Measurements from ENCODE around the gene VAMP3.
A peak's percentile ranks its signal among the peaks of the same experiment; 100 is the strongest.

Gene VAMP3

GRCh38 chr1:7755448-7755847, 15.6 kb upstream of the VAMP3 start:
- Histone ChIP-seq H3K9me2 (ENCODE audit: low read depth, low read length) (no peaks in the 10 kb centered on the region), H3K4me1 (ENCODE audit: insufficient read depth, low read length, severe bottlenecking) (no peaks in the 10 kb centered on the region), H3K9ac (ENCODE audit: low read length) (no peak overlapping the region), H2AFZ (ENCODE audit: low read length) (no peak overlapping the region), H3K4me3 (ENCODE audit: low read depth, low read length, poor library complexity, severe bottlenecking) (no peak overlapping the region), H3K4me2 (ENCODE audit: low read length) (no peak overlapping the region), H4K20me1 (ENCODE audit: insufficient read depth, low read length) (no peaks in the 10 kb centered on the region), H3K36me3 (ENCODE audit: insufficient read depth, low read length) (no peaks in the 10 kb centered on the region), H3K9me3 (ENCODE audit: low read length) (no peaks in the 10 kb centered on the region), H3F3A (ENCODE audit: insufficient read depth, low read length) (no peaks in the 10 kb centered on the region), H3K27me3 (ENCODE audit: insufficient read depth, low read length) (no peaks in the 10 kb centered on the region), H3K79me2 (ENCODE audit: insufficient read depth, low read length) (no peaks in the 10 kb centered on the region), H3K27ac (ENCODE audit: low read depth, low read length, poor library complexity, severe bottlenecking) (no peak overlapping the region)
- TF ChIP-seq EZH2 (IDR thresholded peaks at IDR 0.05; ENCODE audit: borderline replicate concordance, low read length) (no peak), CTCF (IDR thresholded peaks at IDR 0.05; ENCODE audit: low read length) (peak; percentile 37; the same call in 1 of the 2 replicates)

- no peak overlapping the region for H2AFZ ChIP-seq (ENCODE audit: low read length)
- H3K9me3 ChIP-seq (ENCODE audit: low read length) = no peaks in the 10 kb centered on the region
- no peak overlapping the region for H3K4me2 ChIP-seq (ENCODE audit: low read length)
- no peaks in the 10 kb centered on the region for H3K36me3 ChIP-seq (ENCODE audit: insufficient read depth, low read length)
- no peak overlapping the region for H3K9ac ChIP-seq (ENCODE audit: low read length)
- no peaks in the 10 kb centered on the region for H3K27me3 ChIP-seq (ENCODE audit: insufficient read depth, low read length)
- TF ChIP-seq EZH2 (IDR thresholded peaks at IDR 0.05; ENCODE audit: borderline replicate concordance, low read length) = no peak
- TF ChIP-seq CTCF (IDR thresholded peaks at IDR 0.05; ENCODE audit: low read length) = no peak
- no peaks in the 10 kb centered on the region for H3K79me2 ChIP-seq (ENCODE audit: insufficient read depth, low read length)
- no peaks in the 10 kb centered on the region for H3F3A ChIP-seq (ENCODE audit: insufficient read depth, low read length)
- no peaks in the 10 kb centered on the region for H4K20me1 ChIP-seq (ENCODE audit: insufficient read depth, low read length)
- no peaks in the 10 kb centered on the region for H3K4me1 ChIP-seq (ENCODE audit: insufficient read depth, low read length, severe bottlenecking)
- no peaks in the 10 kb centered on the region for H3K9me2 ChIP-seq (ENCODE audit: low read depth, low read length)
- H3K27ac ChIP-seq (ENCODE audit: low read depth, low read length, poor library complexity, severe bottlenecking) = no peak overlapping the region
- no peak overlapping the region for H3K4me3 ChIP-seq (ENCODE audit: low read depth, low read length, poor library complexity, severe bottlenecking)
Observed at GRCh38 chr1:7760245-7760644, 10.9 kb upstream of the VAMP3 start.

GRCh38 chr1:7761103-7761502, 10.0 kb upstream of the VAMP3 start:
- Histone ChIP-seq H3K27ac (ENCODE audit: low read depth, low read length, poor library complexity, severe bottlenecking) (no peak overlapping the region), H3K79me2 (ENCODE audit: insufficient read depth, low read length) (no peaks in the 10 kb centered on the region)

More at GRCh38 chr1:7761103-7761502, 10.0 kb upstream of the VAMP3 start:
- H3K4me3 ChIP-seq (ENCODE audit: low read depth, low read length, poor library complexity, severe bottlenecking) = no peak overlapping the region
- no peak overlapping the region for H3K9ac ChIP-seq (ENCODE audit: low read length)
- H2AFZ ChIP-seq (ENCODE audit: low read length) = no peak overlapping the region
- no peak for TF ChIP-seq CTCF (IDR thresholded peaks at IDR 0.05; ENCODE audit: low read length)
- no peak for TF ChIP-seq EZH2 (IDR thresholded peaks at IDR 0.05; ENCODE audit: borderline replicate concordance, low read length)
- H3K4me1 ChIP-seq (ENCODE audit: insufficient read depth, low read length, severe bottlenecking) = no peaks in the 10 kb centered on the region
- no peaks in the 10 kb centered on the region for H3K9me3 ChIP-seq (ENCODE audit: low read length)
- no peaks in the 10 kb centered on the region for H3K9me2 ChIP-seq (ENCODE audit: low read depth, low read length)
- H3F3A ChIP-seq (ENCODE audit: insufficient read depth, low read length) = no peaks in the 10 kb centered on the region
- H4K20me1 ChIP-seq (ENCODE audit: insufficient read depth, low read length) = no peaks in the 10 kb centered on the region
- no peaks in the 10 kb centered on the region for H3K27me3 ChIP-seq (ENCODE audit: insufficient read depth, low read length)
- H3K4me2 ChIP-seq (ENCODE audit: low read length) = no peak overlapping the region
- no peaks in the 10 kb centered on the region for H3K36me3 ChIP-seq (ENCODE audit: insufficient read depth, low read length)

All from OCI-LY1 (cell line).